Mesenchymal stem cell (in vitro differentiated cells and primary cell): ENCODE measurements around the gene PAFAH2.

Experiments
- DNase-seq: peaks from one replicate; pipeline ENCODE4 v3.0.0-alpha.2; 2013
- H2AFZ ChIP-seq: one replicate; pipeline ENCODE4 v1.6.1; 2013; ENCODE audit warnings: low read depth, mild to moderate bottlenecking, control low read depth, inconsistent platforms, low read length, moderate library complexity
- H2AK5ac ChIP-seq: 2 replicates; pipeline ENCODE4 v1.6.1; 2013; ENCODE audit warnings: low read length, moderate library complexity, mild to moderate bottlenecking, inconsistent platforms; ENCODE audit not compliant: severe bottlenecking
- H2BK120ac ChIP-seq: one replicate; pipeline ENCODE4 v1.6.1; 2013; ENCODE audit warnings: low read depth, mild to moderate bottlenecking, inconsistent platforms, low read length, moderate library complexity
- H2BK12ac ChIP-seq, 2 experiments: one replicate each; pipeline ENCODE4 v1.6.1; 2013; ENCODE audit warnings: inconsistent platforms in 2 of 2, low read length in 2 of 2, mild to moderate bottlenecking in 2 of 2, moderate library complexity in 2 of 2, control low read depth in 1 of 2
- H2BK15ac ChIP-seq: one replicate; pipeline ENCODE4 v1.6.1; 2013; ENCODE audit warnings: mild to moderate bottlenecking, low read depth, inconsistent platforms; ENCODE audit not compliant: poor library complexity, severe bottlenecking
- H2BK5ac ChIP-seq: 2 replicates; pipeline ENCODE4 v1.6.1; 2013; ENCODE audit warnings: low read depth, mild to moderate bottlenecking, low read length, control low read depth, inconsistent platforms; ENCODE audit not compliant: poor library complexity, severe bottlenecking
- H3K14ac ChIP-seq, 2 experiments: one replicate each; pipeline ENCODE4 v1.6.1; 2013; ENCODE audit warnings: inconsistent platforms in 2 of 2, low read length in 2 of 2, control low read depth in 1 of 2, mild to moderate bottlenecking in 1 of 2, moderate library complexity in 1 of 2
- H3K18ac ChIP-seq, 2 experiments: one replicate each; pipeline ENCODE4 v1.6.1; 2013; ENCODE audit warnings: inconsistent platforms in 2 of 2, low read length in 2 of 2, control low read depth in 1 of 2, low read depth in 1 of 2, mild to moderate bottlenecking in 1 of 2
- H3K23ac ChIP-seq, 2 experiments: one replicate each; pipeline ENCODE4 v1.6.1; 2013; ENCODE audit warnings: inconsistent platforms in 2 of 2, low read length in 2 of 2, mild to moderate bottlenecking in 2 of 2, moderate library complexity in 2 of 2, control low read depth in 1 of 2
- H3K27ac ChIP-seq: 2 replicates; pipeline ENCODE4 v1.5.1; 2013; ENCODE audit warnings: mild to moderate bottlenecking, moderate library complexity, low read length, control low read depth, inconsistent platforms; ENCODE audit not compliant: poor library complexity, severe bottlenecking
- H3K27me3 ChIP-seq, 2 experiments: 2 replicates each; pipeline versions ENCODE4 v1.6.1 to v1.7.0; 2013; ENCODE audit warnings: low read length in 2 of 2, mild to moderate bottlenecking in 2 of 2, moderate library complexity in 2 of 2, control low read depth in 1 of 2, inconsistent platforms in 1 of 2; ENCODE audit not compliant: control insufficient read depth in 1 of 2, insufficient read depth in 1 of 2
- H3K36me3 ChIP-seq, 2 experiments: 2 replicates each; pipeline versions ENCODE4 v1.6.1 to v1.7.0; 2013; ENCODE audit warnings: low read length in 2 of 2, control low read depth in 1 of 2, inconsistent platforms in 1 of 2, low read depth in 1 of 2, mild to moderate bottlenecking in 1 of 2; ENCODE audit not compliant: insufficient read depth in 2 of 2, control insufficient read depth in 1 of 2
- H3K4ac ChIP-seq, 2 experiments: one replicate each; pipeline ENCODE4 v1.6.1; 2013; ENCODE audit warnings: inconsistent platforms in 2 of 2, low read length in 2 of 2, mild to moderate bottlenecking in 2 of 2, moderate library complexity in 2 of 2, control low read depth in 1 of 2, low read depth in 1 of 2
- H3K4me1 ChIP-seq: 2 replicates; pipeline ENCODE4 v1.6.1; 2013; ENCODE audit warnings: low read depth, low read length, control low read depth; ENCODE audit not compliant: control insufficient read depth, insufficient read depth
- H3K4me2 ChIP-seq: 2 replicates; pipeline ENCODE4 v1.6.1; 2013; ENCODE audit warnings: low read length, mild to moderate bottlenecking, inconsistent platforms; ENCODE audit not compliant: poor library complexity, severe bottlenecking
- H3K4me3 ChIP-seq, 2 experiments: 2 replicates each; pipeline versions ENCODE4 v1.5.1 to v1.7.0; 2013; ENCODE audit warnings: low read length in 2 of 2, mild to moderate bottlenecking in 2 of 2, control low read depth in 1 of 2, low read depth in 1 of 2; ENCODE audit not compliant: insufficient read depth in 1 of 2
- H3K79me1 ChIP-seq: replicated peaks from 2 replicates; pipeline ENCODE4 v1.6.1; 2013; ENCODE audit warnings: mild to moderate bottlenecking, control low read depth, low read length, inconsistent platforms; ENCODE audit not compliant: poor library complexity, severe bottlenecking
- H3K9ac ChIP-seq: 2 replicates; pipeline ENCODE4 v1.7.0; 2013; ENCODE audit warnings: mild to moderate bottlenecking, low read length, moderate library complexity
- H3K9me3 ChIP-seq: 2 replicates; pipeline ENCODE4 v1.7.0; 2013; ENCODE audit warnings: mild to moderate bottlenecking, low read length; ENCODE audit not compliant: control insufficient read depth
- H4K8ac ChIP-seq: one replicate; pipeline ENCODE4 v1.6.1; 2013; ENCODE audit warnings: inconsistent platforms, mild to moderate bottlenecking, low read length, moderate library complexity
- H4K91ac ChIP-seq: one replicate; pipeline ENCODE4 v1.6.1; 2013; ENCODE audit warnings: mild to moderate bottlenecking, low read length, inconsistent platforms
- WGBS: methylation state at CpG from one replicate; pipeline ENCODE4 v1.1.7; 2013; ENCODE audit warnings: mixed read lengths; 5-methylcytosine and 5-hydroxymethylcytosine counted together

The PAFAH2 gene

GRCh38 chr1:26015358-26015757, 17.5 kb upstream of the PAFAH2 start:
- DNase-seq, result peak; percentile 77
- Histone ChIP-seq H2BK5ac (no peak overlapping the region), H3K9me3 (no peaks in the 10 kb centered on the region), H3K4me1 (peaks cover 33% of the 10 kb centered on the region), H3K4ac (no peak overlapping the region), H2BK120ac (no peak overlapping the region), H2AFZ (no peak overlapping the region), H2AK5ac (no peak overlapping the region), H3K4me3 (no peak overlapping the region), H3K36me3 (no peaks in the 10 kb centered on the region), H3K27me3 (peaks cover 0 to 9% of the 10 kb centered on the region in 2 experiments), H3K18ac (no peak overlapping the region), H4K8ac (no peak overlapping the region), H3K4me2 (no peak overlapping the region), H3K79me1 (no peaks in the 10 kb centered on the region), H3K9ac (no peak overlapping the region), H3K14ac (no peak overlapping the region), H2BK12ac (no peak overlapping the region), H4K91ac (no peak overlapping the region), H2BK15ac (no peak overlapping the region), H3K23ac (no peak overlapping the region), H3K27ac (no peak overlapping the region)
- WGBS, result 71% methylated on average over 2 of the region's 2 CpGs

DNA sequence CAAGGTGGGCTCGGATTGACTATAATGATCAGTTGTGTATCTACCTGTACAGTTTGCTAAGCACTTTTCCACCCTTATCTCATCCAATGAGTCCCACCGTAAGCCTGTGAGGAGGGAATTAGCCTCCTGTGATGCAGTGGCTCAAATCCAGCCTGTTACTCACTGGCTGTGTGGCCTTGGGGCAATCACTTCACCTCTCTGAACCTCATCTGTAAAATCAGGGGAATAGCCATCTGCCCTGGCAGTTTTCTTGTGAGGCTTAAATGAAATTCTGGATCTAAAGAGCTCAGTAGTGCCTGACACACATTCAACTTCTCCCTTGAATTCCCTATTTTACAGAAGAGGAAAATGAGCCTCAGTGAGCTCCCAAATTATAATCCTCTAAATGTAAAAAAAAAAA, 16.3 kb upstream of the PAFAH2 start:
- DNase-seq, result no peak
- H4K91ac ChIP-seq, result no peak overlapping the region
- peaks cover 26% of the 10 kb centered on the region for H3K4me1 ChIP-seq
- no peak overlapping the region for H3K9ac ChIP-seq
- no peak overlapping the region for H2AK5ac ChIP-seq
- no peaks in the 10 kb centered on the region for H3K9me3 ChIP-seq
- H2BK5ac ChIP-seq, result no peak overlapping the region
- peaks cover 0 to 9% of the 10 kb centered on the region in 2 experiments for H3K27me3 ChIP-seq
- no peaks in the 10 kb centered on the region for H3K79me1 ChIP-seq
- H2BK120ac ChIP-seq, result no peak overlapping the region
- H3K18ac ChIP-seq, result no peak overlapping the region
- no peak overlapping the region for H3K27ac ChIP-seq
- 94% methylated on average over 2 of the region's 2 CpGs for WGBS
- no peak overlapping the region for H2AFZ ChIP-seq
- H3K23ac ChIP-seq, result no peak overlapping the region
- H3K4me2 ChIP-seq, result no peak overlapping the region
- H3K4ac ChIP-seq, result no peak overlapping the region
- no peak overlapping the region for H3K14ac ChIP-seq
- H4K8ac ChIP-seq, result no peak overlapping the region
- H3K36me3 ChIP-seq, result no peaks in the 10 kb centered on the region
- H2BK15ac ChIP-seq, result no peak overlapping the region
- no peak overlapping the region for H2BK12ac ChIP-seq
- H3K4me3 ChIP-seq, result no peak overlapping the region

DNA sequence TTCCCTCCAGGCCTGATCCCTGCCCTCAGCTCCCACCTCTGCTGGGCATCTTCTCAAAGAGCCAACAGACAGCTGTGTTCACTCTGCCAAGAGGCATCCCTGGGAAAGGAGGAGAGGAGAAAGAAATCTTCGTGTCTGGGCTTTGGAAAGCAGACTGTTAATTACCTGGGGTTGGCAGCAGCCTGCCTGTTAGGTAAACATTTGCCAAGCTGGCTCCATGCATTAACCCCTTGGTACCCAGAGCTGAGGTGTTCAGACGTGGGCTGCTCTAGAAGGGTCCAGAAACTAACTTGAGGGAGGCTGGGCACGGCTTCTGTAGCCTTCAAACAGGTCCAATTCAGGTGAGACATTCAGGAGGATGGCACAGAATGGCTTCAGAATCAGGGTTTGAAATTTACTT, 15.0 kb upstream of the PAFAH2 start:
- Histone ChIP-seq H4K8ac (no peak overlapping the region), H2BK120ac (no peak overlapping the region), H3K4ac (no peak overlapping the region), H2BK15ac (no peak overlapping the region), H2BK12ac (no peak overlapping the region), H2BK5ac (no peak overlapping the region), H2AFZ (no peak overlapping the region), H3K9ac (no peak overlapping the region), H3K4me2 (no peak overlapping the region), H3K23ac (no peak overlapping the region), H3K79me1 (no peaks in the 10 kb centered on the region), H2AK5ac (no peak overlapping the region), H4K91ac (no peak overlapping the region), H3K27me3 (peaks cover 0 to 9% of the 10 kb centered on the region in 2 experiments), H3K36me3 (no peaks in the 10 kb centered on the region), H3K4me1 (peaks cover 22% of the 10 kb centered on the region), H3K9me3 (no peaks in the 10 kb centered on the region), H3K4me3 (no peak overlapping the region), H3K27ac (no peak overlapping the region), H3K18ac (no peak overlapping the region), H3K14ac (no peak overlapping the region)
- 57% methylated on average over 3 of the region's 3 CpGs for WGBS
- DNase-seq, result no peak

- Histone ChIP-seq H3K4ac (no peak overlapping the region), H3K4me2 (no peak overlapping the region), H3K27me3 (peaks cover 0 to 13% of the 10 kb centered on the region in 2 experiments), H2BK5ac (no peak overlapping the region), H2AK5ac (no peak overlapping the region), H3K14ac (no peak overlapping the region), H3K79me1 (no peaks in the 10 kb centered on the region), H2BK120ac (no peak overlapping the region), H2BK12ac (no peak overlapping the region), H4K91ac (no peak overlapping the region), H4K8ac (no peak overlapping the region), H3K4me1 (peaks cover 9% of the 10 kb centered on the region), H3K36me3 (no peaks in the 10 kb centered on the region), H2AFZ (no peak overlapping the region), H3K27ac (no peak overlapping the region), H3K4me3 (no peak overlapping the region), H3K23ac (no peak overlapping the region), H3K18ac (no peak overlapping the region), H3K9me3 (no peaks in the 10 kb centered on the region), H3K9ac (no peak overlapping the region), H2BK15ac (no peak overlapping the region)
- DNase-seq, result no peak
- 70% methylated on average over 3 of the region's 3 CpGs for WGBS
Measured at GRCh38 chr1:26010825-26011224, 13.0 kb upstream of the PAFAH2 start.
